GM18508 (cell line): ENCODE results near the gene TEX14.

Source experiments
- ATAC-seq: cut with Tn5 transposase; IDR thresholded peaks from one replicate; pipeline ENCODE4 v1.9.1; 2021; ENCODE audit warnings: moderate number of reproducible peaks; ENCODE audit not compliant: insufficient read depth, unreplicated experiment

TEX14 gene, protein sequence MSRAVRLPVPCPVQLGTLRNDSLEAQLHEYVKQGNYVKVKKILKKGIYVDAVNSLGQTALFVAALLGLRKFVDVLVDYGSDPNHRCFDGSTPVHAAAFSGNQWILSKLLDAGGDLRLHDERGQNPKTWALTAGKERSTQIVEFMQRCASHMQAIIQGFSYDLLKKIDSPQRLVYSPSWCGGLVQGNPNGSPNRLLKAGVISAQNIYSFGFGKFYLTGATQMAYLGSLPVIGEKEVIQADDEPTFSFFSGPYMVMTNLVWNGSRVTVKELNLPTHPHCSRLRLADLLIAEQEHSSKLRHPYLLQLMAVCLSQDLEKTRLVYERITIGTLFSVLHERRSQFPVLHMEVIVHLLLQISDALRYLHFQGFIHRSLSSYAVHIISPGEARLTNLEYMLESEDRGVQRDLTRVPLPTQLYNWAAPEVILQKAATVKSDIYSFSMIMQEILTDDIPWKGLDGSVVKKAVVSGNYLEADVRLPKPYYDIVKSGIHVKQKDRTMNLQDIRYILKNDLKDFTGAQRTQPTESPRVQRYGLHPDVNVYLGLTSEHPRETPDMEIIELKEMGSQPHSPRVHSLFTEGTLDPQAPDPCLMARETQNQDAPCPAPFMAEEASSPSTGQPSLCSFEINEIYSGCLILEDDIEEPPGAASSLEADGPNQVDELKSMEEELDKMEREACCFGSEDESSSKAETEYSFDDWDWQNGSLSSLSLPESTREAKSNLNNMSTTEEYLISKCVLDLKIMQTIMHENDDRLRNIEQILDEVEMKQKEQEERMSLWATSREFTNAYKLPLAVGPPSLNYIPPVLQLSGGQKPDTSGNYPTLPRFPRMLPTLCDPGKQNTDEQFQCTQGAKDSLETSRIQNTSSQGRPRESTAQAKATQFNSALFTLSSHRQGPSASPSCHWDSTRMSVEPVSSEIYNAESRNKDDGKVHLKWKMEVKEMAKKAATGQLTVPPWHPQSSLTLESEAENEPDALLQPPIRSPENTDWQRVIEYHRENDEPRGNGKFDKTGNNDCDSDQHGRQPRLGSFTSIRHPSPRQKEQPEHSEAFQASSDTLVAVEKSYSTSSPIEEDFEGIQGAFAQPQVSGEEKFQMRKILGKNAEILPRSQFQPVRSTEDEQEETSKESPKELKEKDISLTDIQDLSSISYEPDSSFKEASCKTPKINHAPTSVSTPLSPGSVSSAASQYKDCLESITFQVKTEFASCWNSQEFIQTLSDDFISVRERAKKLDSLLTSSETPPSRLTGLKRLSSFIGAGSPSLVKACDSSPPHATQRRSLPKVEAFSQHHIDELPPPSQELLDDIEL (N-terminal part only)

DNA sequence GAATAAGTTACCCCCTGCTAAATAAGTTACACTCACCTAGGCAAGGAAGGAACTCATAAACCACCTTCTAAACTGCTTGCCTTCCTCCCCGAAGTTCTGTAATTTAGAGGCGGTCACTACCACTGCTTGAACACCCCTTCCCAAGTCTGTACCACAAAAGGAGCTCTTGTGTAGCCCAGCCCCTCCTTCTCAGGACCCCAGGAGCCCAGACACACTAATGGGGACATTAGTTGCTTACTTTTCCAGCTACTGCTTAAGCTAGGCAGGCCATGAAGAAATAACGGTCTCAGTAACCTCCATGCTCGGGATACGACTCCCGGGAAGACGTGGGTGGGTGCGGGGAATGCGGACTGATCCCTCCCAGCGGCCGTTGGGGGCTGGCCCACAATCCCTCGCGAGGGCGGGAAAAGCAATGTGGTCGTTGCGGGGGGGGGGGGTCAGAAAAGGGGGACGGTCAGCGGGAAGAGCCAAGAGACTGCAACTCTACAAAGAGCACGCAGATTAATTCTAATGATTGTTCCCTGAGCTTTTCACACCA lies at the start of gene TEX14:
Gene TEX14 (minus strand): TSS at position 345 of the 538 bp plus-strand sequence. CDS start 40,044 bp downstream, outside the sequence.
- no peak for ATAC-seq

DNA sequence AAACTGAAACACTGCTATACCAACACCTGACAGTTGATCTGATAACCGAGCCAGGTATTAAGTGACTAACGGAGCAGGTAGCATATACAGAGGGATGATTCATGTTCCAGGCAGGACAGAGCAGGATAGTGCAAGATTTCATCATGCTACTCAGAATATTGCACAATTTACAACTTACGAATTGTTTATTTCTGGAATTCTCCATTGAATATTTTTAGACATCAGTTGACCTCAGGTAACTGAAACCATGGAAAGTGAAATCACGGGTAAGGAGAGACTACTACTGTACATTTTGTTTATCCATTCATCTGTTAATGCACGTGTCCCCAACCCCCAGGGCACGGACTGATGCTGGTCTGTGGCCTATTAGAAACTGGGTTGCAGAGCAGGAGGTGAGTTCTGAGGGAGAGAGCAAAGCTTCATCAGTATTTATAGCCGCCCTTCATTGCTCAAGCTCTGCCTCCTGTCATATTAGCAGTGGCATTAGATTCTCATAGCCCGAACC lies 49.3 kb upstream of the TEX14 start:
- no peak for ATAC-seq

DNA sequence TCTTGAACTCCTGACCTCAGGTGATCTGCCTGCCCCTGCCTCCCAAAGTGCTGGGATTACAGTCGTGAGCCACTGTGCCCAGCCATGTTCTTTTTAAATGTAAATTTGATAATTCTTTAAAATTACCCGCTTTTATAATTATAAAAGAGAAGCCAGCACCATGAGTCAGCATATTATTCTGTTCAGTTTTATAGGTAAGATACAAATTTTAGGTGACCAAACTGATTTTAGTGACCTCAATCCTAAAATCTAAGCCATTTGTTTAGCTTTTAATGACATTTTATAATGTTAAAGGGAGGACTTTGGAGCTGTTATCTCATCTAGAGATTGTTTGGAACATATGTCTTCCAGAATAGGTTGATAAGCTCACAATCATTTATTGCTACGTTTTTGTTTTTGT lies 43.0 kb upstream of the TEX14 start:
- ATAC-seq = no peak

DNA sequence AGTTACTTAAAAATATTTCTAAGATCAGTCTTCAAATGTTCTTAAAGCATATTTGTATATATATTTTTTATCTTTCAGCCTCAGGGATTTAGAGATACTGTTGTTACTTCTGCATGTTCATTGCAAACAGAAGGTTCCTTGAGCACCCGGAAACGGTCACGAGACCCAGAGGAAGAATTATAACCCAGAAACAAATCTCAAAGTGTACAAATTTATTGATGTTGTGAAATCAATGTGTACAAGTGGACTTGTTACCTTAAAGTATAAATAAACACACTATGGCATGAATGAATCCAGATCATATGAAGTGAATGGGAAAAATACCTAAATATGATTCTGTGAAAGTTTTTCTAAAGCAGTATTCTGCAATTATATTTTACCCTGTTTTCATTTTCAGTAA lies 42.2 kb upstream of the TEX14 start:
- no peak for ATAC-seq

DNA sequence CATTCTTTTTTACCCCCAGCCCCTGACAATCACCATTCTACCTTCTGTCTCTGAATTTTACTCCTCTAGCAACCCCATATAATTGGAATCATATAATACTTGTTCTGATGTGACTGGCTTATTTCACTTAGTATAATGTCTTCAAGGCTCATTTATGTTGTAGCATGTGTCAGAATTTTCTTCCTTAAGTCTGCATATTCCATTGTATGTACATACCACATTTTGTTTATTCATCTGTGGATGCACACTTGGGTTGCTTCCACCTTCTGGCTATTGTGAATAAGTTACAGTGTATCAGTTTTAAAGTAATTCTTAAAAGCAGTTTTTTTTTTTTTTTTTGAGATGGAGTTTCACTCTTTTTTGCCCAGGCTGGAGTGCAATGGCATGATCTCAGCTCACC lies 39.1 kb upstream of the TEX14 start:
- ATAC-seq = no peak

DNA sequence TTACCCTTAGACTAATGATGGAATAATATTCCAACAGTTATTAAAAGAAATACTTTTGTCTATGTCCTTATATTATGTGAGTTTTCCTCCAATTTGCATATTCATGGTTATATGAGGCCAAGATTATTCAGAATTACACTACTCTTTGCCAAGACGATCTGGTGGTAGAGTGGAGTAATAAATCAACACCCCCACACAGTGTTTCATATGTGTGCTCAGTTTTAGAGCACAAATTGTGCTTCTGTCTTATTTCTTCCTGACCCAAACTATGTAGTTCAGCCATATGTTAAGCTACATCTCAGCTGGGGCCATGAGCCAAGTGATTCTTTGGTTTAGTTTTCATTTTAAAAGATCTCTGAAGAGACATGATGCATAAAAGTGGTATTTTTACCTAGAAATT lies 37.0 kb upstream of the TEX14 start:
- no peak for ATAC-seq

DNA sequence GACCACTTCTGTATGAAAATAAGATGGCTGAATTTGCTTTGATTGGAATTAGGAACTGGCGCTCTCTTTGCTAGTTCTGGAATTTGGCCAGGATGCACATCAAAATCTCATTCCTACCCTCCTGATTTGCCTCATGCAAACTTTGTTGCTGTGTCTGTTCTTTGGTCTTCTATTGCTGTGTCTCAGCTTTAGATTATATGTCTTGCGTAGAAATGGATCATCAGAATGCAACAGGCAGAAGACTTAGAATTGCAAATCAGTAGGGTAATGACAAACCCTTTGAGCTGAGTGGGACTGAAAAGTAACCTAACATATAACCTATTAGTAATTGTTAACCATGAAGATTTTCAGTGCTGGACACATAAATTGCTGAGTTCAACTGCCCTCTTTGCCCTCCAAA lies 30.9 kb upstream of the TEX14 start:
- ATAC-seq = no peak

DNA sequence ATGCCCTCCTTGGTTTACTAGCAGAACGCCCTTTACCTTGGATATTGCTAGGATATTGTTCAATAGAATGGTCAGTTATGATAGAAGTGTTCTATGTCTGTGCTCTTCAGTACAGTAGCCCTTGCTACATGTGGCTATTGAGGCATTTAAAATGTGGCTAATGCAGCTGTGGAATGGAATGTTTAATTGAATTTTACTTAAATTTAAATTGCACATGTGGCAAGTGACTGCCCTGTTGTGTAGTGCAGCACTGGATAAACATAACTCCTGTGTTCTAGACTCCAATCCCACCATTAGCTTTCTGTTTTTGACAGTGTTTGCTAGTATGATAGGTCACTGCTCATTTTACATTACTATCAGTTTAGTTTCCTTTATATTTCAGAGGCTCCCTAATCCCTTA lies 30.4 kb upstream of the TEX14 start:
- no peak for ATAC-seq

DNA sequence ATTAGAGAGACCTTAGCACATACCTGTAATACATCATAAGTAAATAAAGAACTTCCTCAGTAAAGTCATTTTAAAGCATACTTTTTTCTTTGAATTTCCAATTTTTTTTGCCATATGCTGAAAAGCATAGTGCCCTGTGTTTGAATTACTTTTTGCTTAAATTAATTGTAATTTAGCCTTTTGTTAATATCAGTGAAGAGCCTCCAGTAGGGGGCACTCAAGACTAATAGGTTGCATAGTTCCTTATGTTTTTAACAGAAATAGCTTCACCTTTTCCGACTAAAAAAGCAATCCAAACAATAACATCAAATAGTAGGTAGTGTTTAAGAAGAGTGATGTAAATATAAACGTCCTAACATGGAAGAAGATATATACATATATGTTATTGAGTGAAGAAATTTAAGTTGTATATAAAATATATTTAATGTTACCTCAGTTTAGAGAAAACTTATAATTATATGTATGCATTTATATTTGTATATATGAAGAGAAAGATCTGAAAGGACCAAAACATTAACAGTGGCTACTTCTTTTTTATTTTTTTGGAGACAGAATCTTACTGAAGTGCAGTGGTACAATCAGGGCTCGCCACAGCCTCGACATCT lies 19.2 kb upstream of the TEX14 start:
- no peak for ATAC-seq

DNA sequence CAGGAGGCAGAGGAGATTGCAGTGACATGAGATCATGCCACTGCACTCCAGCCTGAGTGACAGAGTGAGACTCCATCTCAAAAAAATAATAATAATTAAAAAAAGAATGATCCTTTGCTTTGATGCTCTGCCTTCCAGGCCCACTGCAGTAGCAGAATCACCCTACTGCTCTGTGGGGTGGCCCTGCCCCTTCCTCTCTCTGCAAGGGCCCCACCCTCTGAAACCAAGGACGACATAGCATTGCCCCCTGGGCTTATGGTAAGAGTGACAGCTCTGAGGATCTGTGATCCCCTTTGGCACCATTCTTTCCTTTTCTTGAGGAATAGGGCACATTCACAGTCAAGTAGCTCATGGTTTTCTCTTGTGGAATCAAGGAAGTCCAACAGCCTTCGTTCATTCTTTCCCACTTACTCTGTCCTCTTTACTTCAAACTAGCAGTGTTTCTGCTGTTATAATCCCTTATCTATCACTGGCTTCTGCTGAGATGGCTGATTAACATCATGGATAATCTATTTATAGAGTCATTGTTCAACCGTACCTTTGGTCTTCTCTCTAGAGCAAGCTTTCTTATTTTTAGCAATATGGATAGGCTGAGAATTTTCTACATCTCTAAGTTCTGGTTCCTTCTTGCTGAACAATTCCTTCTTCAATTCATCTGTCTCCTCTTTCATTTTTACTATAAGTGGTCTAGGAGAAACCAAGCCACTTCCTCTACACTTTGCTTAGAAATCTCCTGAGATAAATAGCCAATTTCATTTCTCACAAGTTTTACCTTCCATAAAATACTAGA lies 14.7 kb upstream of the TEX14 start:
- no peak for ATAC-seq

DNA sequence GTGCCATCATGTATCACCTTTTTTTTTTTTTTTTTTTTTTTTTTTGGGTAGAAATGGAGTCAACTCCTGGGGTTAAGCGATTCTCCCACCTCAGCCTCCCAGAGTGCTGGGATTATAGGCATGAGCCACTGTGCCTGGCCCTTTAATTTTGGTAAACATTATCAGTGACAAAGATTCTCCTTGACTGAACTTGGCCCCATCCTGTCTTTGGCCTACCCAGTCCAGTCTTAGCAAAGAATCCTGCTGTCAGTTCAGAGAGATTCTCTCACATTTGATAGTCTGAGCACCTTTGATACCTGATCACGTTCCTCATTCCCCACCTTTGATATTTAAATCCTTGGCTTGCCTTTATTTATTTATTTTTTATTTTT lies 12.1 kb upstream of the TEX14 start:
- ATAC-seq = no peak

DNA sequence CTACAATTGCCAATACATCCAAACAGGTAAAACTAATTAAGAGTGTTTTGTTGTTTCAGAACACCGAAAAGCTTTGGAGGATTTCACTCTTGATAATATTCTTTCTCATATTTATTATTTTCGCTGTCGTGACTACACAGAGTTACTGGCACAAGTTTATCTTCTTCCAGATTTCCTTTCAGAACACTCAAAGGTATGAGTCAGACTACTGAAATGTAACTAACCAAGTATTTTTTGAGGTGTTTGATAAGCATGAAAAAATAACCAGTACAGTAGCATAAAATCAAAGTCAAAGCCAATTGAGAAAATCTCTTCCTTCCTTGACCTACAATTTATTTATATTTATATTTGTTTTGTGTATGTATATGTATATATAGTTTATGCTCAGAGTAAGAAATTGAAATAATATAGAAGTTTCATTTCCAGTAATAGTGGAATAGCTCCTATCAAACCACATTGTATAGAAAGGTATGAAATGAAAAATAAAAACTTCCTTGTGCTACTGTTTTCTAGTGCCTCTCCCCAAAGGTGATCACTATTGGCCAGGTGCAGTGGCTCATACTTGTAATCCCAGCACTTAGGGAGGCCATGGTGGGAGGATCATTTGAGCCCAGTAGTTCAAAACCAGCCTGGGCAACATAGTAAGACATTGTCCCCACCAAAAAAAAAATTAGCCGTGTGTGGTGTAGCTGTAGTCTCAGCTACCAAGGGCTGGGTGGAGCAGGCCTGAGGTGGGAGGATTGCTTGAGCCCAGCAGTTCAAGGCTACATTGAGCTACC lies 11.5 kb upstream of the TEX14 start:
- no peak for ATAC-seq

DNA sequence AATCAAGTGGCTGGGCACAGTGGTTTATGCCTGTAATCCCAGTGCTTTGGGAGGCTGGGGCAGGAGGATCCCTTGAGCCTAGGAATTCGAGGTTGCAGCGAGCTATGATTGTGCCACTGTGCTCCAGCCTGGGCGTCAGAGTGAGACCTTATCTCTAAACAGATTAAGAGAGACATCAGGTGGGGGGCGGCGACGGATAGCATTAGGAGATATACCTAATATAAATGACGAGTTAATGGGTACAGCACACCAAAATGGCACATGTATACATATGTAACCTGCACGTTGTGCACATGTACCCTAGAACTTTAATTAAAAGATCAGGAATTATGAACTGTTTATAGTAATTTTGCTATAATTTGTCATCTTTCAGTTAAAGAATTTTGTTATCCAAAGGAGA lies 10.9 kb upstream of the TEX14 start:
- ATAC-seq = no peak

DNA sequence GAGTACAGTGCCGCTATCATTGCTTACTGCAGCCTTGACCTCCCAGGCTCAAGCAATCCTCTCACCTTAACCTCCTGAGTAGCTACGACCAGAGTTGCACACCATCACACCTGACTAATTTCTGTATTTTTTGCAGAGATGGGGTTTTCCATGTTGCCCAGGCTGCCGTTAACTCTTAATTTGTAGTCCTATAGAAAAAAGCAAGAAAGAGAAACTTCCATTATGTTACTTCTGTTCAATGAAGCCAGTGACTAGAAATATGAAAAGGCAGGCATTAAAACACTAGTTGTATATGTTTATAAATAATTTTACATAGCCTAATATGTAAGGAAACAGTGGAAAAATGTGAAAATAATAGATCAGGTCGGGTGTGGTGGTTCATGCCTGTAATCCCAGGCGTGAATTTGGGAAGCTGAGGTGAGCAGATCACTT lies 10.2 kb upstream of the TEX14 start:
- ATAC-seq = no peak

DNA sequence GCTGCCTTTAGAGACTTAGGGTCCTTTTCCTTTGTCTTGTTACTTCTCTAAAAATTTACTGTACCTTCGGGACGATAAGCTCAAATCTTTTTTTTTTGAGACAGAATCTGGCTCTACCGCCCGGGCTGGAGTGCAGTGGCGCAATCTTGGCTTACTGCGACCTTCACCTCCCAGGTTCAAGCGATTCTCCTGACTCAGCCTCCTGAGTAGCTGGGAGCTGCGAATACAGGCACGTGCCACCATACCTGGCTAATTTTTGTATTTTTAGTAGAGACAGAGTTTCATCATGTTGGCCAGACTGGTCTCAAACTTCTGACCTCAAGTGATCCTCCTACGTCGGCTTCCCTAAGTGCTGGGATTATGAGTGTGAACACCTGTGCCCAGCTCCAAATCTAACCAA lies 7.9 kb upstream of the TEX14 start:
- no peak for ATAC-seq

DNA sequence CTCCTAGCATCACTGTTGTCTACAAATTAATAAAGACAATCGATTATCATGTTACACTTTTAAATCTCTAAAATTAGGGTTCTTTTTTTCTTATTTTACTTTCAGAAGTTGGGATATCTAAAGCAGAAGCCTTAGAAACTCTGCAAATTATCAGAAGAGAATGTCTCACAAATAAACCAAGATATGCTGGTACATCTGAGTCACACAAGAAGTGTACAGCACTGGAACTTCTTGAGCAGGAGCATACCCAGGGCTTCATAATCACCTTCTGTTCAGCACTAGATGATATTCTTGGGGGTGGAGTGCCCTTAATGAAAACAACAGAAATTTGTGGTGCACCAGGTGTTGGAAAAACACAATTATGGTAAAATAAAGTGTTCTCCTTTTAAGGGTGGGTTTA lies 3.0 kb upstream of the TEX14 start:
- ATAC-seq = no peak

DNA sequence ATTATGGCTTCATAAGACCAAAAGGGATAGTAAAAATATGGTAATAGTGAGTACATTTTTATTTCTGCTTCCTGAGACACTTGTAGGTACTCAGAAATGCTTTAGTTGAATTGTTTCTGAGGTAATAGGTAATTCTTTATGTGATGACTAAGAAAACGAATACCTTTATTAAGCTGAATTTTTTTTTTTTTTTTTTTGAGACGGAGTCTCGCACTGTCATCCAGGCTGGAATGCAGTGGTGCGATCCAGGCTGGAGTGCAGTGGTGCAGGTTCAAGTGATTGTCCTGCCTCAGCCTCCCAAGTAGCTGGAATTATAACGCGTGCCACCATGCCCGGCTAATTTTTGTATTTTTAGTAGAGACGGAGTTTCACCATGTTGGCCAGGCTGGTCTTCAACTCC lies 2.5 kb upstream of the TEX14 start:
- ATAC-seq = no peak

DNA sequence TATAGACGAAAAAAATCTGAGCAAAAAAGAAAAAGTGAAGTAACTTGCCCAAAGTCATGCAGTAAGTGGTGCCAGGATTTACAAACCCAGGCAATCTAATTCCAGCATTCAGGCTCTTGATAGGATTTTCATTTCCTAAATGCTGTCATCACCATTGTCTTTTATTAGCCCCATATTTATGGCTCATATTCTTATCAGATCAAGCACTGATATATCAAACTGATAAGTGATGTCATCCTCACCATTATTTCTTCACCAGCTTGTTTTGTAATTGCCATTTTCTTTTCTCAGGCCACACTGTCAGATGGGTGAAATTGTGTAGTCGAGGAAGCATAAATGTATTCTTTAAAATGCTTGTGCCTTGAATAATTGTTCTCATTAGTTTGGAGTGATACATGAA lies 1.9 kb upstream of the TEX14 start:
- no peak for ATAC-seq
